GM21423 (cell line): Measurements from ENCODE around the gene ARRB2.

Source experiments
- ATAC-seq: cut with Tn5 transposase; IDR thresholded peaks from one replicate; pipeline ENCODE4 v1.9.1; 2021; ENCODE audit warnings: mild to moderate bottlenecking, moderate library complexity; ENCODE audit not compliant: unreplicated experiment

ARRB2 gene

DNA sequence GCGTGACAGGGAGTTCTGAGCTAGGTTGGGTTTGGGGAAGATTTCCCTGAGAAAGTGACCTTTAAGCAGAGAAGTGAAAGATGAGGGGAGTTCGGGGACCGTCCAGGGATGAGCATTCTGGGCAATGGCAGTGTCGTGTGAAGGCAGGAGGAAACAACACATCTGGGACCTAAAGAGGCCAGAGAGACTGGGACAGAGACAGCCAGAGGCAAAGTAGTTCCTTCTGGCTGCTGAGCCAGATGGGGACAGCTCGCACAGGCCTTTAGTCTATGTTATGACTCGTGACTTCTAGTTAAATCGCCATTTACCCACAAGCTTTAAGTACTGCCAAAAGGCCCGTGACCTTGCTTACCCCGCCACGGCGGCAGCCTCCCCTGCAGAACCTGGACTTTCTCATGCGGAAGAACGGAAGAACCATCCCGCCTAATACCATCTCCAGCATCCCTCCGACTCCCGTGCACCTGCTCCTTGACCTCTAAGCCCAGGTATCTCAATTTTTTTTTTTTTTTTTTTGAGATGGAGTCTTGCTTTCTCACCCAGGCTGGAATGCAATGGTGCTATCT is 12.3 kb downstream of the ARRB2 start:
- no peak for ATAC-seq

DNA sequence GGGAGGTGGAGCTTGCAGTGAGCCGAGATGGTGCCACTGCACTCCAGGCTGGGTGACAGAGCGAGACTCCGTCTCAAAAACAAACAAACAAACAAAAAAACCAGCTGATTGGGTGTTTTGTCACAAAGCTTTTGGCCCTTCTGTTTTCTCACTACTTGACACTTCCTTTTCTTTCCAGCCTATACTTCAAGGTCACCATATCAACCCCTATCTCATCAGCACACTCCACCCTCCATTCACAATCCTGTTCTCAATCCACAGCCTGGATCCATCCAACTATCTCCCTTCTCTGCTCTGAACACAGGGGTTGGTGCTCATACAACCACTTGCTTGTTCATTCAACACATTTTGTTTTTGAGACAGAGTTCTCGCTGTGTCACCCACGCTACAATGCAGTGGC is 14.2 kb downstream of the ARRB2 start:
- no peak for ATAC-seq

DNA sequence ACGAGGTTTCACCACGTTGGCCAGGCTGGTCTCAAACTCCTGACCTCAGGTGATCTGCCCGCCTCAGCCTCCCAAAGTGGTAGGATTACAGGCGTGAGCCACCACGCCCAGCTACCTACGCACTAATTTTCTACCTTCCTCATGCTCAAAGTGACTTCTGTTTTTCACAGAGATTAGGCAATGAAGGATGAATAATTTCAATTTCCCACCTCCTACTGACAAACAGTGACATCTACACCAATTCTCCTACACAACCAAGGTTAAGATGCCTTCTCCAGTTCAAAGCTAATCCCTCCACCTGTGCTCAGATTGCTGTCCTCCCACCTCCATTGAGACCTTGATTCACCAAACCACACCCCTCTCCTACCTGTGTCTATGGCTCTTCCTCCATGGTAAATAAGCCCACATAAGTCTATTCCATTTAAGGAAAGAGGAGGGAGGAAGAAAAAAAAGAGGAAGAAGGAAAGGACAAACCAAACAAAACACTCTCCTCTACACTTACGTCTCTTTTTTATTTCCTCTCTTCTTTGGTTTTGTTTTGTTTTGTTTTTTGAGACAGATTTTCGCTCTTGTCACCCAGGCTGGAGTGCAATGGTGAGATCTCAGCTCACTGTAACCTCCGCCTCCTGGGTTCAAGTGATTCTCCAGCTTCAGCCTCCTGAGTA is 15.3 kb downstream of the ARRB2 start:
- no peak for ATAC-seq

DNA sequence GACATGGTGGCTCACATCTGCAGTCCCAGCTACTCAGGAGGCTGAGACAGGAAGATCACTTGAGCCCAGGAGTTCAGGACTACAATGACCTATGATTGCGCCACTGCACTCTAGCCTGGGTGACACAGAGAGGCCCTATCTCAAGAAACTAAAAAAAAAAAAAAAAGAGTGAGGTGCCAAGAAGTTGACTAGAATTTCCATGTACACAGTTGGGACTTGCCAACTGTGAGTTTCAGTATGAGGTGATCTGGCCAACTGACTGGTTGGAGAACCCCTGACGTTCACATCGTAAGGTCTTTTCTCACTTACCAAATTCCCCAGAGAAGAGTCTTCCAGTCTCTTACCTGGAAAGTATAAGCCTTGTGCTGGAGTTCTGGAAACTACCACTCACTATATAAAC is 17.7 kb downstream of the ARRB2 start:
- ATAC-seq, result no peak

DNA sequence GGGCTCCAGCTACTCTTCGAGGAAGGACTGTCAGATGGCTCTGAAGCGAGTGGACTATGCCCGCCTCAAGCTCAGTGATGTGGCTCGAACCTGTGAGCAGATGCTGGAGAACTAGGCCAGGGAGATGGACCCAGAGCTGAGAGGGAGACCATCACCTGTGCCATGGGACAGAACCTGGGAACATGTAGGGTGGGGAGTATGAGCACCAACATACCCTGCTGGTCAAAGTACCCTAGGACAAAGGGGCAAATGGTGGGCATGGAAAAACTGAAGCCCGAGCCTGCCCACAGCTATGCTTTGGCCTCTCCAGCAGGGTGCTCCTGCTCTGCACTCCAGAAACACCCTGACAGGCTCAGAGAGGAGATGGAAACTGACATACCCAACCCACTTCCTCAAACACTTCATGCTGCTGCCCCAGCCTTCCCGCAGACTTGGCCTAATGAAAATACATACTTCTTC is 22.7 kb downstream of the ARRB2 start:
- no peak for ATAC-seq

DNA sequence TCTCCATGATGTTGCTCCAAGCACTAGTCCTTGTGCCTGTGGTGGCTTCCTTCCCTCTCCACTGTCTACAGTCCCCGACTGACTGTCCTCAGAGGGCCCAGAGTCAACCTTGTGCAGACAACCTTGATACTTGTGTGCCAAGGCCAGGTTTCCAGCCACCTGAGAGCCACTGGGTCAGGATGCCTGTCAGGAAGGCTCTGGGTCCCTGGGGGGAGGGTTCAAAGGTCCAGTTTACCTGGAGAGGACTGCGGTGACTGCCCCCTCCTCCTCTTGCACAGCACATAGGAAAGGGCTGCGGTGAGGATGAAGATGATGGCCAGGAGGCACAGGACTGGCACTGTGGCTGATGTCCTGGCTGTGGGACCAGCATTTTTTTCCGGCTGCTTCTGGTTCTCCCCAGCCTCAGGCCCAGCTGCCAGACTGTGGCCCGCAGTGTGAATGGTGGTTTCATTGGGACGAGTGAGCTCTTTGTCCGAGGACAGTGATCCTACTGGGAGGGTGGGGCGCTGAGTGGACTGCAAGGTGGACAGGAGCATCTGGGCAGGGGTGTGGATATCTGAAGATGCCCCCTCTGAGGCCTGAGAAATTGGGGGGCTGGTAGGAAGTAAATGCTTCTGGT is 24.5 kb downstream of the ARRB2 start:
- ATAC-seq, result no peak

DNA sequence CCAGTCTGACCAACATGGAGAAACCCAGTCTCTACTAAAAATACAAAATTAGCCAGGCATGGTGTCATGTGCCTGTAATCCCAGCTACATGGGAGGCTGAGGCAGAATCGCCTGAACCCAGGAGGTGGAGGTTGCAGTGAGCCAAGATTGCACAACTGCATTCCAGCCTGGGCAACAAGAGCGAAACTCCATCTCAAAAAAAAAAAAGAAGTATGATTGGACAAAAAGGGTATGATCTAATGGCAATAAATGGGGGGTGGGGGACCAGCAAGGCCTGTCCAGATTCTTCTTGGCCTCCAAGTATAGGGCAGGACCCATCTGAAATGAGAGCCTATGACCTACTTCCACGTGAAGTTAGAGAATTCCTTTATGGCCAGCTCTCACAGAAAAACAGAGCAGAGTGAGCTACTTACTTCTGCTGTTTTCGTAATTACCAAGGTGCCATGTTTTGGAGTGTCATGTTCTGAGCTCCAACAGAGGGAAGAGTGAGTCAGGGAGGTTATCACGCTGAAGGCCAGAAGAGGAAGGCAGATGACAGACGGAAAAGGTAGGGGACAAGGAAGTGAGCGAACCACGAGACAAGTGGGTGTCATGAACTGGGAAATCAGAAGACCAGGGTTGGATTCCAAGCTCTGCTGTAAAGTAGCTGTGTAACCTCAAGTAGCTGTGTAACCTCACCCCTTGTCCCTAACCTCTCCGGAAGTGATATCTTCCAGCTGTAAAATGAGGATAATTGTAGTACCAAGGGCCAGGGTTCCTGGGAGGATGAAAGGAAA is 25.6 kb downstream of the ARRB2 start:
- no peak for ATAC-seq

DNA sequence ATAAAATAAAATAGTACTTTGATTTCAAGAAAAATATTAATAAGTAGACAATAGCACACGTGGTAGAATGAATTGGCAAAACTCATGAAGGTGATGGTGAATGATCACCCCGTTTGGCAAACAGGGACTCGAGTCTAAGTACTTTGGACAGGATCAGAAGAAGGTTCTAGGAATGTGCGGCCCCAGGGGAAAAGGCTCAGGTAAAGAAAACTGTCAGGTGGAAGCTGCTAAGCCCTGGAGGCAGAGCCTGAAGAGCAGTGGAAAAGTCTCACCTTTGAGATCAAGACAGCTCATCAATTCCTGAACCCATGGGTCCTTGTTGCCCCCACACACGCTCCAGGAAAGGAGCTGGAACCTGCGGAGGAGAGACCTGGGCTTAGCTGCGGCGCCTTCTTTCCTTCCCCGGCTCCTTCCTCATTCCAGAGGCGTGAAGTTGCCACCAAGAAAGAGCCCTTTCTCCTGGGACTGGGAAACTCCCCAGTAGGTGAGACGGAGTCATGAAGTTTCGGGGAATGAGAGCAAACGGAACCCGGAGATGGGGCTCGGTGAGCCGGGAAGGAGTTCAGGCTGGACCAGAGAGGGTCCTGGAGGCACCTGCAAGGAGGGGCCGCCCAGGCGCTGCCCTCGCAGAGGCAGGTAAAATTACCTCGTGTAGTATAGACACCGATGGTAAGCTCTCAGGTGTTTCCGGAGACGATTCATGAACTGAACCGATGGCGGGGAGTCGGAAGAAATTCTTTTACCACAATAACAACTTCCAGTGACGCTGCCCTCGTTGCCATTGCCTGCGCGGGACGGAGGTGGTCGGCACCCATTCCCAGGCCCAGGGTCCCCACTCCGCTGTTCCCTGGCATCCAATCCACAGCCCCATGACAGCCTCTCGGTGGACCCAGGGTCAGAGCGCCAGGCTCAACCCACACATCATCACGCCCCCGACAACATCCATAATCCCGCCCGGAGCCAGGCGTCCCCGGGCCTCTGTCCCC is 28.0 kb downstream of the ARRB2 start:
- ATAC-seq, result no peak

DNA sequence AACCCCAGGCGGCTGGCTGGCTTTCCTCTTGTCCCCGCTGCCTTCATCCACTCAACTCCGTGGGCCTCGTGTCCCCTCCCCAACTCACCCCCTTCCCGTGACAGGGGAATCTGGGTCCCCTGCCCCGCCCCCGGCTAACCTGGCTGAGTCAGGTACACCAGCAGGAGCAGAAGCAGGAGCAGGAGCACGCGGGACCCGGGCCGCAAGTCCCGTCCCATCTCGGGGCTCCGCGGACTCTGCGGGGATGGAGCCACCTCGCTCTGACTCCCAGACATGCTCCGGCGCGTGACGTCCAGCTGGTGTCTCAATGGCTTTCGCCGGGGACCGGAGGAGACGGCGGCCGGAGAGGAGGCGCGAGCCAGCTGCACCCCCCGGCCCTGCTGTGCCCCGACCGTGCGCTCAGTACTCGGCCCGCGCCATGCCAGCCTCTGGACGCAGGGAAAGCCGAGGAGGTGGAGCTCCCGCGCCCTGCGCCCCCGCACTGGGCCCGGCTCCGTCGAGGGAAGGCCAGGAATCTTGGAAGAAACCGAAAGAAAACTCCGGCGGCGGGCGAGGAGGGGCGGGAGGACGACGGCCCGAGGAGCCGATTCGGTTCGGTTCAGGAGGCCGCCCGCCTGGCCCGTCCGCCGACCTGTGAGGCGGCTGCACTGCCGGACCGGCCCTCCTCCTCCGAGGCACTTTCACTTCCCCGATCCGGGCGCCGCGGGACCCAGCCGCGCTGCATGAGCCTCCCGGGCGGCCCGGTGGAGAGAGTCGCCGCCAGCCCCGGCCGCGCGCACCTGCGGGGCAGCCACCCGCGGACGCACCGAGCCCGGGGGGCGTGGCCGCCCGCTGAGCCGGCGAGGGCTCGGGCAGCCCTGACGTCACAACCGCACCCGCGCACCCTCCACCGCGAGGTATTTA is 28.9 kb downstream of the ARRB2 start, which contains the start of the genes CXCL16 and ZMYND15:
Gene CXCL16 (minus strand): TSS at position 807 of the 903 bp plus-strand sequence. CDS start 589 bp downstream, at position 218.
Gene ZMYND15 (plus strand): TSS at position 712 of the 903 bp plus-strand sequence. CDS start 716 bp downstream, outside the sequence.
- no peak for ATAC-seq

DNA sequence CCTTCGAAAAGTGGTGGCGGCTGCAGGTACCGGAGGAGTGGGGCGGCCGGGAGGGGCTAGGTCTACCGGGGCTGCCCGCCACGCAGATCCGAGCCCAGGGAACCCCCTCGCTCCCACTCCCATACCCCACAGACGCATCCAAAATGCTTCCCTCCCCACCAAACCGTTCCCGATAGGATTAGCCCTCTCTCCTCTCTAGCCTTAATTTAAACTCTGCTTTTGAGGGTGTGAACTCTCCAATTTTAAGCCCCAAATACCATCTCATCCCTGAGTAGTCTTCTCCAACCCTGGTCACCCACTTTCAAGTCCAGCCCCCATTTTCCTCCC is 29.6 kb downstream of the ARRB2 start:
- no peak for ATAC-seq

DNA sequence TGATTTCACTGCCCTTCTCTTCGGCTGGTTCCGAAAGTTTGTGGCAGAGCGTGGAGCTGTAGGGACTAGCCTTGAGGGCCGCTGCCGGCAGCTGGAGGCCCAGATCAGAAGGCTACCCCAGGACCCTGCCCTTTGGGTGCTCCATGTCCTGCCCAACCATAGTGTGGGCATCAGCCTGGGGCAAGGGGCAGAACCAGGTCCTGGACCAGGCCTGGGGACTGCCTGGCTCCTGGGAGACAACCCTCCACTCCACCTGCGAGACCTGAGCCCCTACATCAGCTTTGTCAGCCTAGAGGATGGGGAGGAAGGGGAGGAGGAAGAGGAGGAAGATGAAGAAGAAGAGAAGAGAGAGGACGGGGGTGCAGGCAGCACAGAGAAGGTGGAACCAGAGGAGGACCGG is 30.2 kb downstream of the ARRB2 start:
- ATAC-seq, result no peak

DNA sequence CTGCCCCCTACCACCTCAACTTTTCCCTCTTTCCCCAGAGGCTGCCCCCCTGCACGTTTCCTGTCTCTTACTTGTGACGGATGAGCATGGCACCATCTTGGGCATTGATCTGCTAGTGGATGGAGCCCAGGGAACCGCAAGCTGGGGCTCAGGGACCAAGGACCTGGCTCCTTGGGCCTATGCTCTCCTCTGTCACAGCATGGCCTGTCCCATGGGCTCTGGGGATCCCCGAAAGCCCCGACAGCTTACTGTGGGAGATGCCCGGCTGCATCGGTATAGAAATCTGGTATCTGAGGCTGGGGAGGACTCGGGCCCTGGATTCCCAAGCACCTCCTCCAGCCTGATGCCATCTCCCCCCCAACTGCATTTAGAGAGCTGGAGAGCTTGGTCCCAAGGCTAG is 31.1 kb downstream of the ARRB2 start:
- ATAC-seq, result no peak

DNA sequence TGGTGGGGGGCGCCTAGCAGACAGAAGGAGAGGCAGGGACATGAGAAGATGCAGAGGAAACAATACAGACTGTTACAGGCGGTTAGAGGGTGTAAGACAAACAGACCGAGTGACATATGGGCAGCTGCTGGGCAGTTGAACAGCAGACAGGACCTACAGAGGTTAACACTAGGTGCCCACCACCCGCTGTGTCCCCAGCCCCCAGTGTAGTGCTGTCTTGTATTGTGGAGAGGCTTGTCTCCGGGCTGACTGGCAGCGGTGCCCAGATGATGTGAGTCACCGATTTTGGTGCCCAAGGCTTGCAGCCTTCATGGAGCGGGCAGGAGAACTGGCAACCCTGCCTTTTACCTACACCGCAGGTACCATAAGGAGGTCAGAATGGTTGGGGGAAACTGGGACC is 31.7 kb downstream of the ARRB2 start:
- no peak for ATAC-seq

DNA sequence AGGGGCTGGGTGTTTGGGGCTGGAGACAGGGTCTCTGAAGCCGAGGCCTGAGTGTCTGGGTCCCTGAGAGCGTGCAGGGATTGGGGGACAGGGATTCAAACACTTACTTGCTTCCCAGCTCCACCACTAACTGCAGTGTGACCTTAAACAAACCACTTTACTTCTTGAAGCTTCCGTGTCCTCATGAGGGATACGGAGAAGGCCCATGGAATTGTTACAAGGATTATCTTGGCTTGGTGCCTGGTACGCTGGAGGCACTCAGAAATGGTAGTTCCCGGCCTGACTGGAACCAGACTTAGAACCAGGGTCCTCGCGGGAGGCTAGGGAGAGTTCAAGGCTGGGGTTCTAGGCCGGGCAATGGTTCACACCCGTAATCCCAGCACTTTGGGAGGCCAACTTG is 32.2 kb downstream of the ARRB2 start:
- no peak for ATAC-seq

DNA sequence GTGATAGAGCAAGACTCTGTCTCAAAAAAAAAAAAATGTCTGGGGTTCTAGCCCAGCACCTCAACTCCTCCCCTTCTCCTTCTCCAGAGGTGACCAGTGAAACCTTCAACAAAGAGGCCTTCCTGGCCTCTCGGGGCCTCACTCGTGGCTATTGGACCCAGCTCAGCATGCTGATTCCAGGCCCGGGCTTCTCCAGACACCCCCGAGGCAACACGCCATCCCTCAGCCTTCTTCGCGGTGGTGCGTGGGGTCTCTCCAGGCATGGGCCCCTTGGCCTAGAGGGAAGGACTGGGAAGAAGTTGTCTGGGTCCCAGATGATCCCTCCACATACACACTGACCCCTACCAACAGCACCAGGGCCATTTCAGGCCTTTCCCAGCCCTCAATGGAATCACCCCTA is 32.8 kb downstream of the ARRB2 start:
- no peak for ATAC-seq

DNA sequence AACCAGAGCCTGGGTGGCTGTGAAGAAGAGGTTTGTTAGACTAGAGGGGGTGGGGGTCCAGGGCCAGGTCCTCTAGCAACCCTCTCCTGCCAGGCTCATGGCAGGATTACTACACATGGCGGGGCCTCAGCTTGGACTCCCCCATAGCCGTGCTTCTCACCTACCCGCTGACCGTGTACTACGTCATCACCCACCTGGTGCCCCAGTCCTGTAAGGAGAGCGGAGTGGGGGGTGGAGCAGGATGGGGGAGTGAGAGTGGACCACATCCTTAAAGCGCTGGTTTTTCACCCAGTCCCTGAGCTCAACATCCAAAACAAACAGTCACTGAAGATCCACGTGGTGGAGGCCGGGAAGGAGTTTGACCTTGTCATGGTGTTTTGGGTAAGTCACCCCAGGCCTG is 33.5 kb downstream of the ARRB2 start:
- ATAC-seq, result no peak

DNA sequence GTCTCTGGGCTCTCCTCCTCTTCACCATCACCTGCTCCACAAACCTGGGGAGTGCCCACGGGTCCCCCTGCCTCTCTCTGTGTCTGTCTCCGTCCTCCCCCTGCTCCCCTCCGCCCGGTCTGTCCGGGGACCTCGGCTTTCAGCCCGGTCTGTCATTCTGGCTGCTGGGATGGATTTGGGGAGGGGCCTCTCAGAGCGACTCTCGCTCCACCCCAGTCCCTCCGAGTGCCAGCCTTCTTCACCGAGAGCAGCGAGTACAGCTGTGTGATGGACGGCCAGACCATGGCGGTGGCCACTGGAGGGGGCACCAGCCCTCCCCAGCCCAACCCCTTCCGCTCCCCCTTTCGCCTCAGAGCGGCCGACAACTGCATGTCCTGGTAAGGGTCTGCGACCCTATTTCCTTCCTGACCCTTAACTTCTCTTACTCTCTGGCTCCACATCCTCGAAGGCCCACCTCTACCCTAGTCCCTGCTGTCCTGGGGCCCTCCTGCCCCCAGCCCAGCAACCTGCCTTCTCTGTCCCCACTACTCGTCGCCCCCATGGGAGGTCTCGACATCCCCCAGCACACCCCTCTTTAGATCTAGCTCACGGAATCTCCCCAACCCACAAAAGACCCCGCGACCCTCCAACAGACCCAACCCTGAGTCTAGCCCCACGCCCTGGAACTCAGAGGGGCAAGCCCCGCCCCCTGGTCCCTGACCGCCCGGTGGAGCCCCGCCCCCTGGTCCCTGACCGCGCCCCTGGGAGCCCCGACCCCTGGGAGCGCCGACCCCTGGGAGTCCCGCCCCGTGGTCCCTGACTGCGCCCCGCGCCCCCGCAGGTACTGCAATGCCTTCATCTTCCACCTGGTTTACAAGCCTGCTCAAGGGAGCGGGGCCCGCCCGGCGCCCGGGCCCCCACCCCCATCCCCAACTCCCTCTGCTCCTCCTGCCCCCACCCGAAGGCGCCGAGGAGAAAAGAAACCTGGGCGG is 34.9 kb downstream of the ARRB2 start:
- ATAC-seq, result no peak

DNA sequence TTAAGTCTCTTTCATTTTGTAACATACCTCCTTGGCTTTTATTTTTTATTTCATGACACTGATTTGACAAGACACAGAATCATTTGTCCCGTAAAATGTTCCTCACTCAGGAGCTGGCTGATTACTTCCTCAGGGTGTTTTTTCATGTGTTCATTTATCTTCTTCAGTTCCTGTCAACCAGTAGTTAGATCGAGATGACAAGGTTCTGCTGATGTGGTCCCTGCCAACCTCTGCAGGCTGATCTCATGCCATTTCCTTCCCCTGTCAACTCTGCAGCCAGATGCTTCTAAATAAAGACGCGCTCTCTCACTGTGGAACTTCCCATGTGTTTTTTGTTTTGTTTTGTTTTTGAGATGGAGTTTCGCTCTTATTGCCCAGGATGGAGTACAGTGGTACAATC is 37.4 kb downstream of the ARRB2 start:
- no peak for ATAC-seq
